Measurements from ENCODE around the gene SH2B3. TPM values are rescaled to one million over a fixed set of nuclear protein-coding genes. Genes with fewer than 3 reads are reported as not detected.

The SH2B3 gene
- total and polyA plus RNA-seq, 4 donors = 9.6 to 46.0 (median 17.9) TPM

DNA sequence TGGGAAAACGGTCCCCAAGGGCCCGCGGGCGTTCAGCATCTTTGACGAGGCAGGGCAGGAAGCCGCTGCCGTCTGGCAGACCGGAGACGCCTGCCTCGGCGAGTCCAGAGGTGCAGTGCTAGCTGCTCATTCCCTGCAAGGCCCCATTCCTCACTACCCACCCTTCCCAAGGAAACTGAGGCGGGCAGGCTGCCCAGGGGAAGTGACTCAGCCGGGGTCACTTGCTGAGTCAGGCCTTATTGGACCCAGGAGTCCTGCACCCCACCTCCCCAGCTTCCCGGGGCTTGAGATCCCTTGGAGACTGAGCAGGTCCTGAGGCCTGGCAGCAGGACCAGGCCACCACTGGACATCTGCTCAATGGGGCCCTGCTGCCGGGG is 3.7 kb downstream of the SH2B3 start:
- Histone ChIP-seq H3K9ac (ENCODE audit: insufficient read depth in 1 of 2, low read length in 2 of 2) (no peak overlapping the region), H3K4me1 (ENCODE audit: control insufficient read depth in 5 of 5, insufficient read depth in 5 of 5, low read length in 5 of 5) (peaks cover 0 to 41% (median 25%) of the 10 kb centered on the region in 5 donors), H3K9me3 (ENCODE audit: control insufficient read depth in 4 of 4, insufficient read depth in 3 of 4, low read length in 3 of 4) (no peaks in the 10 kb centered on the region), H3K27me3 (ENCODE audit: control insufficient read depth in 3 of 3, insufficient read depth in 3 of 3, low read length in 2 of 3) (no peaks in the 10 kb centered on the region), H3K36me3 (ENCODE audit: control insufficient read depth in 4 of 4, insufficient read depth in 4 of 4, low read length in 4 of 4) (no peaks in the 10 kb centered on the region), H3K27ac (ENCODE audit: low read depth in 1 of 2, low read length in 1 of 2) (peak overlapping the region; percentile 71 to 90), H3K4me3 (no peak overlapping the region)
- no peak for DNase-seq
- ATAC-seq (ENCODE audit: insufficient read depth, low FRiP score) = no peak
- WGBS, 2 donors = 17 to 34% methylated on average over 15 of the region's 15 CpGs
- TF ChIP-seq, protein P1, sequence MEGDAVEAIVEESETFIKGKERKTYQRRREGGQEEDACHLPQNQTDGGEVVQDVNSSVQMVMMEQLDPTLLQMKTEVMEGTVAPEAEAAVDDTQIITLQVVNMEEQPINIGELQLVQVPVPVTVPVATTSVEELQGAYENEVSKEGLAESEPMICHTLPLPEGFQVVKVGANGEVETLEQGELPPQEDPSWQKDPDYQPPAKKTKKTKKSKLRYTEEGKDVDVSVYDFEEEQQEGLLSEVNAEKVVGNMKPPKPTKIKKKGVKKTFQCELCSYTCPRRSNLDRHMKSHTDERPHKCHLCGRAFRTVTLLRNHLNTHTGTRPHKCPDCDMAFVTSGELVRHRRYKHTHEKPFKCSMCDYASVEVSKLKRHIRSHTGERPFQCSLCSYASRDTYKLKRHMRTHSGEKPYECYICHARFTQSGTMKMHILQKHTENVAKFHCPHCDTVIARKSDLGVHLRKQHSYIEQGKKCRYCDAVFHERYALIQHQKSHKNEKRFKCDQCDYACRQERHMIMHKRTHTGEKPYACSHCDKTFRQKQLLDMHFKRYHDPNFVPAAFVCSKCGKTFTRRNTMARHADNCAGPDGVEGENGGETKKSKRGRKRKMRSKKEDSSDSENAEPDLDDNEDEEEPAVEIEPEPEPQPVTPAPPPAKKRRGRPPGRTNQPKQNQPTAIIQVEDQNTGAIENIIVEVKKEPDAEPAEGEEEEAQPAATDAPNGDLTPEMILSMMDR (IDR thresholded peaks at IDR 0.05; ENCODE audit: control extremely low read depth, extremely low read depth) = no peak

DNA sequence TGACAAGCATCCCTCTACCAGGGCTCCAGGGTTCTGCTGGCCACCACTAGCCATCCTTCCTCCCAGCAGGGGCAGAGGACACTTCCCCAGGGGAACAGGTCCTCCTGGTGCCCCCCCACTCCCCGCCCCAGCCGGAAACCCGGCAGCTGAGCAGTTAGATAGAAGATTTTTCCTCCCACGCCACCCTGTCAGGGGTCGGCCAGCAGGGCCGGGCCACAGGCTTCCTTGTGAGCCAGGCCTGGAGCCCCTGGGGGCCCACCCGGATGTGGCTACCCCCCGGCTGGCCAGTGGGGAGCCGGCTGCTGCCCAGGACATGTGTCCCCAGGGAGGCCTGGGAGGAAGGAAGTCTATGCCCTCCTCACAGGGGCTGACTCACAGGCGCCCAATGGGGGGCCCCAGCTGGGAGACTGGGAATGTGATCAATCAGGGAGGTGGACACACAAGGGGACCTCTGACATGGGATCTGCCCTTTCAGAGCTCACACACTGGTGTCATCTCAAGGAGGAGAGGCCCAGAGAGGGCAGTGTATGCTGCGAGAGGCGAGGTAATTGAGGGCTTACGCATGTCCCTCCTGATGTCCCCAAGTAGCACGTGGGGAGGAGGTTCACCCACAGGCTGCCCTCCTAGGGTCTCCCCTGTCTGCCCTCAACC is 4.2 kb downstream of the SH2B3 start:
- peak; percentile 33 to 62 (median 34) for DNase-seq
- 19 to 34% methylated on average over 14 of the region's 14 CpGs for WGBS, 2 donors

DNA sequence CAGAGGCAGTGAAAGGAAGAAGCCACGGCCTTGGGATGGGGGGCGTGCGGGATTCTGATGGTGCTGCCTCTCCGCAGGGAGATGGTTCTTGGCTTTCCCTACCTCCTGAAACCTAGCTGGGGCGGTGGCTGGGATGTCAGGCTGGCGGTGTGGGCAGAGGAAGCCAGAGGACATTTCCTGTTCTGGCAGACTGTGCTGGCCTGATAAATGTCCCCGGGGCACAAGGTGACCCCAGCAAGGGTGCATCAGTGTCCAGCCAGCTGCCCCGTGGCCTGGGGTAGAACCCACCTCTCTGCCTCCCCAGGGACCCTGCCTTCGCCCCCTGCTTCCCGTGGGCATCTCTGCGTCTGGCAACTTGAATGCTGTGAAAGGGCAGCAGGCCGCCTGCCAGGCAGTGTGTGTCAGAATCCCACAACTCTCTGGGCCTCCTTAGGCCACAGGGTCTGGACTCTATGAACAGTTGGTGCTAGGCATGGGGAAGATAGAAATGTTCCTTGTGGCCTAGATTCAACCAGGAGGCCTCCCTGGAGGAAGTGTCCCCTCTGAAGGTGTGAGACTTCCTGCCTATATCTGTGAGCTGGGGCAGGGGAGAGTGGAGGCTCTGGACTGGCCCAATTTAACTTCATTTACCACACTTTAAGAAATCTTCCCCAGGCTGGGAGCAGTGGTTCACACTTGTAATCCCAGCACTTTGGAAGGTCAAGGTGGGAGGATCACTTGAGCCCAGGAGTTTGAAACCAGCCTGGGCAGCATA is 4.9 kb downstream of the SH2B3 start:
- H3K4me3 ChIP-seq = no peak overlapping the region
- no peak overlapping the region for H3K9ac ChIP-seq (ENCODE audit: insufficient read depth in 1 of 2, low read length in 2 of 2)
- TF ChIP-seq, protein P1 (IDR thresholded peaks at IDR 0.05; ENCODE audit: control extremely low read depth, extremely low read depth) = no peak
- peaks cover 0 to 41% (median 25%) of the 10 kb centered on the region in 5 donors for H3K4me1 ChIP-seq (ENCODE audit: control insufficient read depth in 5 of 5, insufficient read depth in 5 of 5, low read length in 5 of 5)
- peaks cover 0 to 6% (median 0%) of the 10 kb centered on the region in 4 donors for H3K36me3 ChIP-seq (ENCODE audit: control insufficient read depth in 4 of 4, insufficient read depth in 4 of 4, low read length in 4 of 4)
- DNase-seq (no peak), ATAC-seq (ENCODE audit: insufficient read depth, low FRiP score) (no peak)
- H3K27ac ChIP-seq (ENCODE audit: low read depth in 1 of 2, low read length in 1 of 2) = peak overlapping the region; percentile 71 to 90
- no peaks in the 10 kb centered on the region for H3K9me3 ChIP-seq (ENCODE audit: control insufficient read depth in 4 of 4, insufficient read depth in 3 of 4, low read length in 3 of 4)
- no peaks in the 10 kb centered on the region for H3K27me3 ChIP-seq (ENCODE audit: control insufficient read depth in 3 of 3, insufficient read depth in 3 of 3, low read length in 2 of 3)
- 65 to 66% methylated on average over 12 of the region's 12 CpGs for WGBS, 2 donors

More for the DNA sequence above, 4.2 kb downstream of the SH2B3 start:
- Histone ChIP-seq H3K4me3 (no peak overlapping the region), H3K9ac (ENCODE audit: insufficient read depth in 1 of 2, low read length in 2 of 2) (no peak overlapping the region), H3K4me1 (ENCODE audit: control insufficient read depth in 5 of 5, insufficient read depth in 5 of 5, low read length in 5 of 5) (peaks cover 0 to 41% (median 25%) of the 10 kb centered on the region in 5 donors), H3K36me3 (ENCODE audit: control insufficient read depth in 4 of 4, insufficient read depth in 4 of 4, low read length in 4 of 4) (peaks cover 0 to 2% (median 0%) of the 10 kb centered on the region in 4 donors), H3K9me3 (ENCODE audit: control insufficient read depth in 4 of 4, insufficient read depth in 3 of 4, low read length in 3 of 4) (no peaks in the 10 kb centered on the region), H3K27me3 (ENCODE audit: control insufficient read depth in 3 of 3, insufficient read depth in 3 of 3, low read length in 2 of 3) (no peaks in the 10 kb centered on the region), H3K27ac (ENCODE audit: low read depth in 1 of 2, low read length in 1 of 2) (peak overlapping the region; percentile 71 to 90)
- no peak for ATAC-seq (ENCODE audit: insufficient read depth, low FRiP score)
- TF ChIP-seq, protein P1 (IDR thresholded peaks at IDR 0.05; ENCODE audit: control extremely low read depth, extremely low read depth) = no peak
